ENCODE data around the gene SOCS6. TPM values are rescaled to one million over a fixed set of nuclear protein-coding genes. Genes with fewer than 3 reads are reported as not detected.

The SOCS6 gene
- total and polyA plus RNA-seq, 2 of the 13 experiments (the other 11 are each of a cell fraction or from before 2014, with no cell fraction given) = 18.6 to 38.3 TPM

GRCh38 chr18:70377857-70378701 is 89.2 kb downstream of the SOCS6 start (continued):
- TF ChIP-seq CSRNP1 (CRISPR knock-in tag; IDR thresholded peaks at IDR 0.05) (no peak), ELF1 (CRISPR knock-in tag; IDR thresholded peaks at IDR 0.05) (peak; percentile 50), LBX2 (CRISPR knock-in tag; IDR thresholded peaks at IDR 0.05; ENCODE audit: borderline replicate concordance) (no peak), NR2F6 (IDR thresholded peaks at IDR 0.05) (no peak; the same call in 1 of the 2 replicates), NR2F6 (CRISPR knock-in tag; IDR thresholded peaks at IDR 0.05) (0 out of 2 replicates have a peak, but pooled peaks have one; percentile 6), TCF7 (IDR thresholded peaks at IDR 0.05; ENCODE audit: low read depth) (peak; percentile 44), IRX3 (CRISPR knock-in tag; IDR thresholded peaks at IDR 0.05; ENCODE audit: borderline replicate concordance, low read depth) (no peak), ZSCAN5A (CRISPR knock-in tag; IDR thresholded peaks at IDR 0.05; ENCODE audit: borderline replicate concordance) (no peak), PRDM10 (CRISPR knock-in tag; IDR thresholded peaks at IDR 0.05; ENCODE audit: low read depth) (0 out of 2 replicates have a peak, but pooled peaks have one; percentile 4), RBAK (CRISPR knock-in tag; IDR thresholded peaks at IDR 0.05) (no peak), ZNF777 (CRISPR knock-in tag; IDR thresholded peaks at IDR 0.05) (peak; percentile 28; the same call in 1 of the 2 replicates), SRSF1 (optimal IDR thresholded peaks at IDR 0.05; ENCODE audit: low read depth, low read length) (no peak), BORCS8-MEF2B (CRISPR knock-in tag; IDR thresholded peaks at IDR 0.05) (0 out of 2 replicates have a peak, but pooled peaks have one; percentile 26), FOXA3 (CRISPR knock-in tag; IDR thresholded peaks at IDR 0.05) (no peak; the same call in 1 of the 2 replicates), ZNF720 (CRISPR knock-in tag; IDR thresholded peaks at IDR 0.05) (no peak), ZNF230 (CRISPR knock-in tag; IDR thresholded peaks at IDR 0.05) (no peak), DMTF1 (CRISPR knock-in tag; IDR thresholded peaks at IDR 0.05) (no peak), ZBTB20 (CRISPR knock-in tag; IDR thresholded peaks at IDR 0.05; ENCODE audit: borderline replicate concordance, low read depth) (no peak), ZNF546 (CRISPR knock-in tag; conservative IDR thresholded peaks at IDR 0.05) (no peak)

Measured in HepG2 (cell line).